ENCODE results near the gene ASAP2. TPM values are rescaled to one million over a fixed set of nuclear protein-coding genes. Genes with fewer than 3 reads are reported as not detected.
A peak's percentile ranks its signal among the peaks of the same experiment; 100 is the strongest.

ASAP2 gene
- total RNA-seq, 1 donor from 2014 or later, result 22.9 TPM

GRCh38 chr2:9422321-9423099, 215.9 kb downstream of the ASAP2 start:
- no peak for DNase-seq (ENCODE audit: low spot score)

GRCh38 chr2:9423100-9423921, 216.7 kb downstream of the ASAP2 start, which contains the start of the genes CPSF3 and ITGB1BP1:
Gene CPSF3, plus strand, starts transcription at chr2:9423654. Its CDS starts 120 bp downstream, at chr2:9423774.
Gene ITGB1BP1, minus strand, starts transcription at chr2:9423528. Its CDS starts 4,831 bp downstream, at chr2:9418697.
- DNase-seq (ENCODE audit: low spot score), result peak; percentile 100

GRCh38 chr2:9423922-9424272, 217.3 kb downstream of the ASAP2 start:
- no peak for DNase-seq (ENCODE audit: low spot score)

GRCh38 chr2:9424447-9425164, 218.0 kb downstream of the ASAP2 start:
- no peak for DNase-seq (ENCODE audit: low spot score)

- DNase-seq (ENCODE audit: low spot score), result no peak
These were observed 222.5 kb downstream of the ASAP2 start for GRCh38 chr2:9428965-9429577.

GRCh38 chr2:9430316-9431293, 224.0 kb downstream of the ASAP2 start:
- no peak for DNase-seq (ENCODE audit: low spot score)

GRCh38 chr2:9434489-9434888, 227.9 kb downstream of the ASAP2 start:
- DNase-seq (ENCODE audit: low spot score), result no peak

GRCh38 chr2:9439536-9439935, 232.9 kb downstream of the ASAP2 start:
- DNase-seq (ENCODE audit: low spot score), result no peak

GRCh38 chr2:9440058-9440727, 233.6 kb downstream of the ASAP2 start:
- DNase-seq (ENCODE audit: low spot score), result no peak

GRCh38 chr2:9441556-9441955, 234.9 kb downstream of the ASAP2 start:
- no peak for DNase-seq (ENCODE audit: low spot score)

- no peak for DNase-seq (ENCODE audit: low spot score)
These were observed 236.9 kb downstream of the ASAP2 start for GRCh38 chr2:9443526-9443925.

- DNase-seq (ENCODE audit: low spot score), result no peak
These were observed 238.5 kb downstream of the ASAP2 start for GRCh38 chr2:9445089-9445488.

GRCh38 chr2:9451231-9451630, 244.6 kb downstream of the ASAP2 start:
- no peak for DNase-seq (ENCODE audit: low spot score)

Other genes starting within 250 kb of the ASAP2 start
- gene MBOAT2, start 203.1 kb upstream of the ASAP2 start, total RNA-seq, result 5.5 TPM
- gene ITGB1BP1, start 216.7 kb downstream of the ASAP2 start, total RNA-seq, result 339 TPM
- 26.3 TPM for gene CPSF3, start 216.8 kb downstream of the ASAP2 start, total RNA-seq